ENCODE results near the gene SLC34A2. TPM values are rescaled to one million over a fixed set of nuclear protein-coding genes. Genes with fewer than 3 reads are reported as not detected.

Gene SLC34A2
- total and polyA plus RNA-seq, 2 experiments from 2014 or later: 0.73 to 0.80 TPM

DNA sequence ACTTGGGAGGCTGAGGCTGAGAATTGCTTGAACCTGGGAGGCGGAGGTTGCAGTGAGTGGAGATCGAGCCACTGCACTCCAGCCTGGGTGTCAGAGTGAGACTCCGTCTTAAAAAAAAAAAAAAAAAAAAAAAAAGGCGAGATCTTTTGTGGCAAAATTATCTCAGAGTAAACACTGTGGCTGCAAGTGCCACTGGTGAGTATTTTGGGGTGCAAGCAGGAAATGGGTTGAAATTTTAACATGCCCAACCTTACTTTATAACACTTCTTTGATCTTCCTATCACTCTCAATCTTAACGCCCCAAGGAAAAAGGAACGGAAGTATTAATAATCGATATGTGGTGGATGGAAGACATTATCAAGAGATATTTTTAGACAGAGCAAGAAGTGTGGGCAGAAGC, 32.1 kb downstream of the SLC34A2 start (continued):
- TF ChIP-seq, protein P1, sequence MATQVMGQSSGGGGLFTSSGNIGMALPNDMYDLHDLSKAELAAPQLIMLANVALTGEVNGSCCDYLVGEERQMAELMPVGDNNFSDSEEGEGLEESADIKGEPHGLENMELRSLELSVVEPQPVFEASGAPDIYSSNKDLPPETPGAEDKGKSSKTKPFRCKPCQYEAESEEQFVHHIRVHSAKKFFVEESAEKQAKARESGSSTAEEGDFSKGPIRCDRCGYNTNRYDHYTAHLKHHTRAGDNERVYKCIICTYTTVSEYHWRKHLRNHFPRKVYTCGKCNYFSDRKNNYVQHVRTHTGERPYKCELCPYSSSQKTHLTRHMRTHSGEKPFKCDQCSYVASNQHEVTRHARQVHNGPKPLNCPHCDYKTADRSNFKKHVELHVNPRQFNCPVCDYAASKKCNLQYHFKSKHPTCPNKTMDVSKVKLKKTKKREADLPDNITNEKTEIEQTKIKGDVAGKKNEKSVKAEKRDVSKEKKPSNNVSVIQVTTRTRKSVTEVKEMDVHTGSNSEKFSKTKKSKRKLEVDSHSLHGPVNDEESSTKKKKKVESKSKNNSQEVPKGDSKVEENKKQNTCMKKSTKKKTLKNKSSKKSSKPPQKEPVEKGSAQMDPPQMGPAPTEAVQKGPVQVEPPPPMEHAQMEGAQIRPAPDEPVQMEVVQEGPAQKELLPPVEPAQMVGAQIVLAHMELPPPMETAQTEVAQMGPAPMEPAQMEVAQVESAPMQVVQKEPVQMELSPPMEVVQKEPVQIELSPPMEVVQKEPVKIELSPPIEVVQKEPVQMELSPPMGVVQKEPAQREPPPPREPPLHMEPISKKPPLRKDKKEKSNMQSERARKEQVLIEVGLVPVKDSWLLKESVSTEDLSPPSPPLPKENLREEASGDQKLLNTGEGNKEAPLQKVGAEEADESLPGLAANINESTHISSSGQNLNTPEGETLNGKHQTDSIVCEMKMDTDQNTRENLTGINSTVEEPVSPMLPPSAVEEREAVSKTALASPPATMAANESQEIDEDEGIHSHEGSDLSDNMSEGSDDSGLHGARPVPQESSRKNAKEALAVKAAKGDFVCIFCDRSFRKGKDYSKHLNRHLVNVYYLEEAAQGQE (IDR thresholded peaks at IDR 0.05; ENCODE audit: unreplicated experiment): no peak

DNA sequence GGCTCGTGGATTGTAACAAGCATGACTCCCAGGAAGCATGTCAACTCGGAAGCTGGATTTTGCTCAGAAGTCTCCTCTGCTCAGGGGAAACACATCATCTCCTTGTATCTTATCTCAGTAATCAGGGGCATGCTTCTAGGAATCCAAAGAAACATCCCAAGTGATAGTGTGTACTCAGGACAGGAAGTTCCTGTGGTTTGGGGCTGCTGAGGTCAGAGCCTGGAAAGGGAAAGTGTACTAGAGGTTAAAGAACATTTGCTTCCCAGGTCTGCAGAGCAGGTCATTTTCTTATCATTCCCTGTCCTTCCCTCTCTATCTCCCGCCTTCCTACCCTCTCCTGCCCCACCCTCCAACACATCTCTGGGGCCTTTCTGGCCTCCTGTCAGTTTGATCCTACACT, 38.8 kb downstream of the SLC34A2 start:
- Histone ChIP-seq H2AFZ (no peak overlapping the region), H3K27ac (ENCODE audit: low read depth) (no peak overlapping the region), H4K20me1 (replicated peaks; ENCODE audit: insufficient read depth) (no peaks in the 10 kb centered on the region), H3K9me2 (ENCODE audit: insufficient read depth) (no peaks in the 10 kb centered on the region), H3K4me3 (no peak overlapping the region), H3K79me2 (replicated peaks; ENCODE audit: insufficient read depth) (no peaks in the 10 kb centered on the region), H3K36me3 (ENCODE audit: insufficient read depth) (peaks cover 4% of the 10 kb centered on the region; the same call in 1 of the 2 replicates), H3F3A (replicated peaks; ENCODE audit: low read depth) (no peaks in the 10 kb centered on the region), H3K4me2 (no peak overlapping the region), H3K27me3 (ENCODE audit: insufficient read depth) (no peaks in the 10 kb centered on the region), H3K4me1 (ENCODE audit: insufficient read depth) (no peaks in the 10 kb centered on the region)
- ATAC-seq: no peak
- no peak overlapping the region for H3K4me3 Mint-ChIP-seq
- peaks cover 27% of the 10 kb centered on the region for H3K9me3 Mint-ChIP-seq
- H3K4me1 Mint-ChIP-seq: peaks cover 7% of the 10 kb centered on the region; the same call in 2 of the 3 replicates
- DNase-seq (ENCODE audit: low spot score): no peak
- peaks cover 13% of the 10 kb centered on the region for H3K36me3 Mint-ChIP-seq (ENCODE audit: low read depth)
- H3K27me3 Mint-ChIP-seq (ENCODE audit: insufficient read depth, low read depth, poor library complexity): peaks cover 5% of the 10 kb centered on the region
- H3K27ac Mint-ChIP-seq: no peak overlapping the region
- TF ChIP-seq CREB1 (CRISPR knock-in tag; IDR thresholded peaks at IDR 0.05; ENCODE audit: low read depth) (no peak), EZH2 (IDR thresholded peaks at IDR 0.05; ENCODE audit: low read depth, unreplicated experiment) (no peak), STAT1 (IDR thresholded peaks at IDR 0.05; ENCODE audit: unreplicated experiment) (no peak), JUNB (IDR thresholded peaks at IDR 0.05; ENCODE audit: unreplicated experiment) (no peak), ZNF331 (CRISPR knock-in tag; IDR thresholded peaks at IDR 0.05; ENCODE audit: low read depth) (no peak), POLR2AphosphoS5 (IDR thresholded peaks at IDR 0.05; ENCODE audit: low read depth) (no peak), NANOG (IDR thresholded peaks at IDR 0.05; ENCODE audit: borderline replicate concordance) (no peak), ZNF114 (CRISPR knock-in tag; IDR thresholded peaks at IDR 0.05) (no peak), EZH2phosphoT487 (IDR thresholded peaks at IDR 0.05; ENCODE audit: unreplicated experiment) (no peak)
- TF ChIP-seq, protein P2, sequence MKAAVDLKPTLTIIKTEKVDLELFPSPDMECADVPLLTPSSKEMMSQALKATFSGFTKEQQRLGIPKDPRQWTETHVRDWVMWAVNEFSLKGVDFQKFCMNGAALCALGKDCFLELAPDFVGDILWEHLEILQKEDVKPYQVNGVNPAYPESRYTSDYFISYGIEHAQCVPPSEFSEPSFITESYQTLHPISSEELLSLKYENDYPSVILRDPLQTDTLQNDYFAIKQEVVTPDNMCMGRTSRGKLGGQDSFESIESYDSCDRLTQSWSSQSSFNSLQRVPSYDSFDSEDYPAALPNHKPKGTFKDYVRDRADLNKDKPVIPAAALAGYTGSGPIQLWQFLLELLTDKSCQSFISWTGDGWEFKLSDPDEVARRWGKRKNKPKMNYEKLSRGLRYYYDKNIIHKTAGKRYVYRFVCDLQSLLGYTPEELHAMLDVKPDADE (IDR thresholded peaks at IDR 0.05): no peak
- TF ChIP-seq, protein P1 (IDR thresholded peaks at IDR 0.05; ENCODE audit: unreplicated experiment): no peak
- TF ChIP-seq, protein P3, sequence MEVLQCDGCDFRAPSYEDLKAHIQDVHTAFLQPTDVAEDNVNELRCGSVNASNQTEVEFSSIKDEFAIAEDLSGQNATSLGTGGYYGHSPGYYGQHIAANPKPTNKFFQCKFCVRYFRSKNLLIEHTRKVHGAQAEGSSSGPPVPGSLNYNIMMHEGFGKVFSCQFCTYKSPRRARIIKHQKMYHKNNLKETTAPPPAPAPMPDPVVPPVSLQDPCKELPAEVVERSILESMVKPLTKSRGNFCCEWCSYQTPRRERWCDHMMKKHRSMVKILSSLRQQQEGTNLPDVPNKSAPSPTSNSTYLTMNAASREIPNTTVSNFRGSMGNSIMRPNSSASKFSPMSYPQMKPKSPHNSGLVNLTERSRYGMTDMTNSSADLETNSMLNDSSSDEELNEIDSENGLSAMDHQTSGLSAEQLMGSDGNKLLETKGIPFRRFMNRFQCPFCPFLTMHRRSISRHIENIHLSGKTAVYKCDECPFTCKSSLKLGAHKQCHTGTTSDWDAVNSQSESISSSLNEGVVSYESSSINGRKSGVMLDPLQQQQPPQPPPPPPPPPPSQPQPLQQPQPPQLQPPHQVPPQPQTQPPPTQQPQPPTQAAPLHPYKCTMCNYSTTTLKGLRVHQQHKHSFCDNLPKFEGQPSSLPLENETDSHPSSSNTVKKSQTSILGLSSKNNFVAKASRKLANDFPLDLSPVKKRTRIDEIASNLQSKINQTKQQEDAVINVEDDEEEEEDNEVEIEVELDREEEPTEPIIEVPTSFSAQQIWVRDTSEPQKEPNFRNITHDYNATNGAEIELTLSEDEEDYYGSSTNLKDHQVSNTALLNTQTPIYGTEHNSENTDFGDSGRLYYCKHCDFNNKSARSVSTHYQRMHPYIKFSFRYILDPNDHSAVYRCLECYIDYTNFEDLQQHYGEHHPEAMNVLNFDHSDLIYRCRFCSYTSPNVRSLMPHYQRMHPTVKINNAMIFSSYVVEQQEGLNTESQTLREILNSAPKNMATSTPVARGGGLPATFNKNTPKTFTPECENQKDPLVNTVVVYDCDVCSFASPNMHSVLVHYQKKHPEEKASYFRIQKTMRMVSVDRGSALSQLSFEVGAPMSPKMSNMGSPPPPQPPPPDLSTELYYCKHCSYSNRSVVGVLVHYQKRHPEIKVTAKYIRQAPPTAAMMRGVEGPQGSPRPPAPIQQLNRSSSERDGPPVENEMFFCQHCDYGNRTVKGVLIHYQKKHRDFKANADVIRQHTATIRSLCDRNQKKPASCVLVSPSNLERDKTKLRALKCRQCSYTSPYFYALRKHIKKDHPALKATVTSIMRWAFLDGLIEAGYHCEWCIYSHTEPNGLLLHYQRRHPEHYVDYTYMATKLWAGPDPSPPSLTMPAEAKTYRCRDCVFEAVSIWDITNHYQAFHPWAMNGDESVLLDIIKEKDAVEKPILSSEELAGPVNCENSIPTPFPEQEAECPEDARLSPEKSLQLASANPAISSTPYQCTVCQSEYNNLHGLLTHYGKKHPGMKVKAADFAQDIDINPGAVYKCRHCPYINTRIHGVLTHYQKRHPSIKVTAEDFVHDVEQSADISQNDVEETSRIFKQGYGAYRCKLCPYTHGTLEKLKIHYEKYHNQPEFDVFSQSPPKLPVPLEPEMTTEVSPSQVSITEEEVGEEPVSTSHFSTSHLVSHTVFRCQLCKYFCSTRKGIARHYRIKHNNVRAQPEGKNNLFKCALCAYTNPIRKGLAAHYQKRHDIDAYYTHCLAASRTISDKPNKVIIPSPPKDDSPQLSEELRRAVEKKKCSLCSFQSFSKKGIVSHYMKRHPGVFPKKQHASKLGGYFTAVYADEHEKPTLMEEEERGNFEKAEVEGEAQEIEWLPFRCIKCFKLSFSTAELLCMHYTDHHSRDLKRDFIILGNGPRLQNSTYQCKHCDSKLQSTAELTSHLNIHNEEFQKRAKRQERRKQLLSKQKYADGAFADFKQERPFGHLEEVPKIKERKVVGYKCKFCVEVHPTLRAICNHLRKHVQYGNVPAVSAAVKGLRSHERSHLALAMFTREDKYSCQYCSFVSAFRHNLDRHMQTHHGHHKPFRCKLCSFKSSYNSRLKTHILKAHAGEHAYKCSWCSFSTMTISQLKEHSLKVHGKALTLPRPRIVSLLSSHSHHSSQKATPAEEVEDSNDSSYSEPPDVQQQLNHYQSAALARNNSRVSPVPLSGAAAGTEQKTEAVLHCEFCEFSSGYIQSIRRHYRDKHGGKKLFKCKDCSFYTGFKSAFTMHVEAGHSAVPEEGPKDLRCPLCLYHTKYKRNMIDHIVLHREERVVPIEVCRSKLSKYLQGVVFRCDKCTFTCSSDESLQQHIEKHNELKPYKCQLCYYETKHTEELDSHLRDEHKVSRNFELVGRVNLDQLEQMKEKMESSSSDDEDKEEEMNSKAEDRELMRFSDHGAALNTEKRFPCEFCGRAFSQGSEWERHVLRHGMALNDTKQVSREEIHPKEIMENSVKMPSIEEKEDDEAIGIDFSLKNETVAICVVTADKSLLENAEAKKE (CRISPR knock-in tag; IDR thresholded peaks at IDR 0.05): no peak

Data from GM23338 (cell line).